CD4-positive, alpha-beta memory T cell (primary cell): ENCODE results near the gene GRIN2D. TPM values are rescaled to one million over a fixed set of nuclear protein-coding genes. Genes with fewer than 3 reads are reported as not detected.

Experiments
- CTCF ChIA-PET: fragments of 350-600 bp; sonication (Branson Sonifier 250); formaldehyde crosslinking; loops from one replicate; lab custom pipeline; 2021; ENCODE audit warnings: inconsistent platforms; ENCODE audit not compliant: partially characterized antibody; lab: Charles Lee
- POLR2A ChIA-PET: fragments of 350-600 bp; sonication (Branson Sonifier 250); formaldehyde crosslinking; loops from one replicate; lab custom pipeline; 2021; ENCODE audit not compliant: partially characterized antibody; lab: Charles Lee
- DNase-seq, 5 donors: peaks; one replicate each; pipeline versions ENCODE4 v3.0.0 to v3.0.0-alpha.2; 2020 to 2022; ENCODE audit warnings: mixed read lengths in 1 of 5
- H3K27ac ChIP-seq: one replicate; pipeline ENCODE4 v1.7.0; 2013; ENCODE audit warnings: low read depth, low read length
- H3K27me3 ChIP-seq: 2 replicates; pipeline ENCODE4 v1.7.0; 2013; ENCODE audit warnings: mild to moderate bottlenecking, low read length, moderate library complexity; ENCODE audit not compliant: insufficient read depth
- H3K36me3 ChIP-seq: 2 replicates; pipeline ENCODE4 v1.7.0; 2013; ENCODE audit warnings: mild to moderate bottlenecking, low read length, moderate library complexity; ENCODE audit not compliant: insufficient read depth
- H3K4me1 ChIP-seq: 2 replicates; pipeline ENCODE4 v1.7.0; 2013; ENCODE audit warnings: mild to moderate bottlenecking, low read length, moderate library complexity; ENCODE audit not compliant: insufficient read depth
- H3K4me3 ChIP-seq, 2 donors: one replicate each; pipeline ENCODE4 v1.7.0; 2013; ENCODE audit warnings: low read length in 2 of 2, mild to moderate bottlenecking in 1 of 2
- H3K9me3 ChIP-seq, 2 donors: one replicate each; pipeline ENCODE4 v1.7.0; 2013; ENCODE audit warnings: low read length in 2 of 2, control low read depth in 1 of 2; ENCODE audit not compliant: control insufficient read depth in 1 of 2
- H3K27ac Mint-ChIP-seq, 7 donors: one replicate each; pipeline ENCODE4 v1.8.0; 2020 to 2021; ENCODE audit warnings: mixed read lengths in 7 of 7, mild to moderate bottlenecking in 6 of 7, inconsistent platforms in 3 of 7, moderate library complexity in 3 of 7
- H3K27me3 Mint-ChIP-seq, 2 donors: one replicate each; pipeline ENCODE4 v1.8.0; 2020 to 2021; ENCODE audit warnings: mixed read lengths in 2 of 2
- H3K36me3 Mint-ChIP-seq, 2 donors: one replicate each; pipeline ENCODE4 v1.8.0; 2020 to 2021; ENCODE audit warnings: mixed read lengths in 2 of 2, inconsistent platforms in 1 of 2, mild to moderate bottlenecking in 1 of 2
- H3K4me1 Mint-ChIP-seq, 4 donors: one replicate each; pipeline ENCODE4 v1.8.0; 2020 to 2021; ENCODE audit warnings: mixed read lengths in 4 of 4, mild to moderate bottlenecking in 1 of 4
- H3K4me3 Mint-ChIP-seq, 8 donors: one replicate each; pipeline ENCODE4 v1.8.0; 2020 to 2021; ENCODE audit warnings: mixed read lengths in 8 of 8, mild to moderate bottlenecking in 7 of 8, moderate library complexity in 6 of 8, inconsistent platforms in 3 of 8
- H3K9me3 Mint-ChIP-seq, 8 donors: one replicate each; pipeline ENCODE4 v1.8.0; 2020 to 2021; ENCODE audit warnings: mixed read lengths in 8 of 8, mild to moderate bottlenecking in 5 of 8, inconsistent platforms in 3 of 8, moderate library complexity in 1 of 8
- intact Hi-C: fragments of 100-400 bp; cut with micrococcal nuclease; formaldehyde crosslinking; loops from one replicate; pipeline ENCODE4 v1.15.1; 2023
- polyA plus RNA-seq, 2 donors: library from polyadenylated mRNA; unstranded; fragments of 300-500 nt; fragmentation: Illumina TruSeq; gene quantifications; one replicate each; pipeline ENCODE4 v1.2.3, GENCODE V29; 2021
- total RNA-seq, 2 experiments: library from RNA; stranded (reverse); gene quantifications; one replicate each; pipeline ENCODE4 v1.2.3, GENCODE V29; 2021

GRIN2D gene
- total and polyA plus RNA-seq, 4 experiments from 2014 or later, result 0.14 to 0.17 TPM; not detected in 2

GRCh38 chr19:48353677-48354076 is 39.8 kb upstream of the GRIN2D start:
- DNase-seq, result no peak
- H3K36me3 Mint-ChIP-seq, result peaks cover 3 to 4% of the 10 kb centered on the region in 2 donors
- no peaks in the 10 kb centered on the region for H3K27me3 Mint-ChIP-seq
- Histone ChIP-seq H3K27me3 (no peaks in the 10 kb centered on the region), H3K9me3 (no peaks in the 10 kb centered on the region), H3K4me3 (no peak overlapping the region), H3K36me3 (no peaks in the 10 kb centered on the region), H3K27ac (no peak overlapping the region), H3K4me1 (no peaks in the 10 kb centered on the region)
- POLR2A ChIA-PET, result interaction anchor here (1.5 kb wide), 1 partner anchor 10 kb away, joined by 5 read pairs; the partner anchor contains the start of genes SYNGR4 and TMEM143
- H3K27ac Mint-ChIP-seq, result peak overlapping the region in 1 of 7 donors; percentile 8
- CTCF ChIA-PET, result interaction anchor here (0.6 to 1.3 kb wide), 2 partner anchors 10 to 388 kb away, joined by 3 to 5 read pairs; partner anchors contain the start of genes SYNGR4 and TMEM143
- no peaks in the 10 kb centered on the region for H3K9me3 Mint-ChIP-seq
- intact Hi-C loops, result no loop called here
- peaks cover 0 to 7% (median 4%) of the 10 kb centered on the region in 4 donors for H3K4me1 Mint-ChIP-seq
- H3K4me3 Mint-ChIP-seq, result no peak overlapping the region

GRCh38 chr19:48354332-48354992 is 39.0 kb upstream of the GRIN2D start:
- no peak overlapping the region for H3K27ac Mint-ChIP-seq
- POLR2A ChIA-PET, result interaction anchor here (1.5 kb wide), 1 partner anchor 9 kb away, joined by 5 read pairs; the partner anchor contains the start of genes SYNGR4 and TMEM143
- CTCF ChIA-PET, result interaction anchor here (0.6 to 1.3 kb wide), 3 partner anchors 9 to 389 kb away, joined by 3 to 5 read pairs (median 4); partner anchors contain the start of genes SYNGR4 and TMEM143
- no peaks in the 10 kb centered on the region for H3K9me3 ChIP-seq
- H3K36me3 Mint-ChIP-seq, result peaks cover 3 to 5% of the 10 kb centered on the region in 2 donors
- intact Hi-C loops, result no loop called here
- H3K36me3 ChIP-seq, result no peaks in the 10 kb centered on the region
- no peaks in the 10 kb centered on the region for H3K4me1 ChIP-seq
- H3K4me1 Mint-ChIP-seq, result peaks cover 0 to 7% (median 4%) of the 10 kb centered on the region in 4 donors
- H3K9me3 Mint-ChIP-seq, result no peaks in the 10 kb centered on the region
- H3K4me3 Mint-ChIP-seq, result no peak overlapping the region
- H3K27me3 ChIP-seq, result no peaks in the 10 kb centered on the region
- no peak for DNase-seq
- no peaks in the 10 kb centered on the region for H3K27me3 Mint-ChIP-seq
- no peak overlapping the region for H3K27ac ChIP-seq
- H3K4me3 ChIP-seq, result no peak overlapping the region

- intact Hi-C loops, result no loop called here
- Histone ChIP-seq H3K4me3 (no peak overlapping the region), H3K4me1 (no peaks in the 10 kb centered on the region), H3K27ac (no peak overlapping the region), H3K9me3 (no peaks in the 10 kb centered on the region), H3K27me3 (no peaks in the 10 kb centered on the region), H3K36me3 (no peaks in the 10 kb centered on the region)
- H3K27ac Mint-ChIP-seq, result no peak overlapping the region
- H3K4me3 Mint-ChIP-seq, result no peak overlapping the region
- ChIA-PET CTCF (interaction anchor here (1.4 kb wide), 1 partner anchor 36 kb away, joined by 3 read pairs; the partner anchor contains the start of gene KDELR1), POLR2A (no interaction called here)
- H3K27me3 Mint-ChIP-seq, result no peaks in the 10 kb centered on the region
- H3K9me3 Mint-ChIP-seq, result no peaks in the 10 kb centered on the region
- H3K4me1 Mint-ChIP-seq, result peaks cover 0 to 7% (median 4%) of the 10 kb centered on the region in 4 donors
- DNase-seq, result no peak
- H3K36me3 Mint-ChIP-seq, result peaks cover 3 to 9% of the 10 kb centered on the region in 2 donors
Measured at GRCh38 chr19:48355365-48355954, 38.0 kb upstream of the GRIN2D start.

- Mint-ChIP-seq H3K36me3 (peaks cover 6 to 12% of the 10 kb centered on the region in 2 donors), H3K9me3 (no peaks in the 10 kb centered on the region), H3K27ac (no peak overlapping the region), H3K27me3 (no peaks in the 10 kb centered on the region), H3K4me1 (peaks cover 4 to 12% (median 5%) of the 10 kb centered on the region in 4 donors), H3K4me3 (no peak overlapping the region)
- peaks cover 9% of the 10 kb centered on the region for H3K4me1 ChIP-seq
- H3K27ac ChIP-seq, result no peak overlapping the region
- intact Hi-C loops, result no loop called here
- H3K36me3 ChIP-seq, result no peaks in the 10 kb centered on the region
- no peaks in the 10 kb centered on the region for H3K9me3 ChIP-seq
- no peak overlapping the region for H3K4me3 ChIP-seq
- DNase-seq, result no peak
- no peaks in the 10 kb centered on the region for H3K27me3 ChIP-seq
- ChIA-PET CTCF (interaction anchor here (1.1 kb wide), 1 partner anchor 32 kb away, joined by 3 read pairs; the partner anchor contains the start of gene KDELR1), POLR2A (no interaction called here)
Measured at GRCh38 chr19:48359123-48359522, 34.3 kb upstream of the GRIN2D start.

GRCh38 chr19:48361912-48362311 is 31.6 kb upstream of the GRIN2D start:
- Histone ChIP-seq H3K27me3 (no peaks in the 10 kb centered on the region), H3K4me3 (no peak overlapping the region), H3K4me1 (peaks cover 17% of the 10 kb centered on the region), H3K9me3 (no peaks in the 10 kb centered on the region), H3K27ac (no peak overlapping the region), H3K36me3 (no peaks in the 10 kb centered on the region)
- intact Hi-C loops, result loop anchor here (2.0 to 10.0 kb wide), 2 partner anchors 29 to 1507 kb away; partner anchors contain the start of gene AP2S1
- DNase-seq, result no peak
- H3K36me3 Mint-ChIP-seq, result peaks cover 6 to 12% of the 10 kb centered on the region in 2 donors
- no peaks in the 10 kb centered on the region for H3K27me3 Mint-ChIP-seq
- peak overlapping the region in 1 of 7 donors; percentile 79 for H3K27ac Mint-ChIP-seq
- H3K9me3 Mint-ChIP-seq, result no peaks in the 10 kb centered on the region
- peak overlapping the region in 1 of 8 donors; percentile 18 for H3K4me3 Mint-ChIP-seq
- H3K4me1 Mint-ChIP-seq, result peaks cover 4 to 14% (median 5%) of the 10 kb centered on the region in 4 donors
- ChIA-PET CTCF (interaction anchor here (1.2 kb wide), 1 partner anchor 158 kb away, joined by 3 read pairs; no protein-coding TSS in a partner anchor), POLR2A (interaction anchor here (3.1 to 3.4 kb wide), 2 partner anchors 28 to 39 kb away, joined by 43 to 65 read pairs; partner anchors contain the start of gene EMP3)

GRCh38 chr19:48362716-48363499 is 30.6 kb upstream of the GRIN2D start:
- intact Hi-C loops, result loop anchor here (1.0 to 10.0 kb wide), 5 partner anchors 30 to 1508 kb away; partner anchors contain the start of genes AP2S1 and CYTH2
- peak; percentile 82 to 93 (median 86) for DNase-seq
- peak overlapping the region; percentile 87 to 98 (median 92) for H3K27ac Mint-ChIP-seq

More at GRCh38 chr19:48362716-48363499, 30.6 kb upstream of the GRIN2D start:
- Mint-ChIP-seq H3K27me3 (no peaks in the 10 kb centered on the region), H3K4me1 (peaks cover 4 to 14% (median 5%) of the 10 kb centered on the region in 4 donors), H3K9me3 (no peaks in the 10 kb centered on the region), H3K36me3 (peaks cover 5 to 12% of the 10 kb centered on the region in 2 donors), H3K4me3 (peak overlapping the region; percentile 87 to 96 (median 94))
- POLR2A ChIA-PET, result interaction anchor here (0.6 to 3.4 kb wide), 21 partner anchors 10 to 1488 kb away, joined by 3 to 65 read pairs (median 5); partner anchors contain the start of genes CARD8, EMP3, KDELR1 and LMTK3
- CTCF ChIA-PET, result interaction anchor here (0.5 to 1.7 kb wide), 10 partner anchors 9 to 243 kb away, joined by 3 to 8 read pairs (median 3); partner anchors contain the start of gene KDELR1
- peaks cover 17% of the 10 kb centered on the region for H3K4me1 ChIP-seq
- peak overlapping the region; percentile 93 to 94 for H3K4me3 ChIP-seq
- H3K9me3 ChIP-seq, result no peaks in the 10 kb centered on the region
- H3K27me3 ChIP-seq, result no peaks in the 10 kb centered on the region
- H3K36me3 ChIP-seq, result no peaks in the 10 kb centered on the region
- H3K27ac ChIP-seq, result peak overlapping the region; percentile 88
